ENCODE data around the gene BCR.

GRCh38 chr22:23262518-23263332 lies 82.4 kb downstream of the BCR start:
- TF ChIP-seq CTCF (IDR thresholded peaks at IDR 0.05; ENCODE audit: low read depth, low read length, poor library complexity, severe bottlenecking) (no peak), EZH2phosphoT487 (IDR thresholded peaks at IDR 0.05; ENCODE audit: borderline replicate concordance, low read length) (no peak)

All from DOHH2 (cell line).